ENCODE data around the gene MR1. TPM values are rescaled to one million over a fixed set of nuclear protein-coding genes. Genes with fewer than 3 reads are reported as not detected.

MR1 gene
- total and polyA plus RNA-seq, 5 donors from 2014 or later, result 30.5 to 48.7 (median 43.8) TPM

DNA sequence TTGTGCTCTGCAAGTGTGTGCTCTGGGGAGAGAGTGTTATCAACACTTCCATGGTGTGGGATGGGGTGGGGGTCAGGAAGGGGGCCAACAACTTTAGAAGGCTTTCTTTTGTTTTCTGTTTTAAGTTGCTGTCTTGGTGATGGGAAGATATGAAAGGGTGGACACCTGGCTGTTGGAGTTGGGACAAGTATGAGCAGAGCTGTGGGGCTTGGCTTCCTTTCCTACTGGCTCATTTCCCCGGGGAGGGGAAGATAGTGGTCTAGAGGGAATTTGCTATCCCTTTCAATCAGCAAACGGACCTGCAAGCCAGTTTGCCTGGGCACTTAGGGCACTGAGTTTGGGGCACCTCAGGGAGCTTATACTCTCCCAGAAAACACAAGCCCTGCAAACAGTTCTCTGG, 73.9 kb downstream of the MR1 start:
- Mint-ChIP-seq H3K27ac (no peak overlapping the region), H3K4me3 (peak overlapping the region in 2 of 4 donors; percentile 53 to 74), H3K36me3 (no peaks in the 10 kb centered on the region), H3K4me1 (peaks cover 4 to 29% (median 24%) of the 10 kb centered on the region in 4 donors), H3K27me3 (peaks cover 37% of the 10 kb centered on the region), H3K9me3 (peaks cover 0 to 2% (median 0%) of the 10 kb centered on the region in 7 donors)
- Histone ChIP-seq H3K36me3 (ENCODE audit: control insufficient read depth, insufficient read depth, low read length) (no peaks in the 10 kb centered on the region), H3K27me3 (ENCODE audit: control insufficient read depth, insufficient read depth, low read length) (peaks cover 2% of the 10 kb centered on the region), H3K4me1 (ENCODE audit: control insufficient read depth, insufficient read depth, low read length, poor library complexity, severe bottlenecking) (peaks cover 22% of the 10 kb centered on the region), H3K27ac (ENCODE audit: insufficient read depth, low read length, poor library complexity, severe bottlenecking) (no peak overlapping the region), H3K4me3 (ENCODE audit: low read depth, low read length) (no peak overlapping the region), H3K9me3 (ENCODE audit: control insufficient read depth in 2 of 2, low read length in 2 of 2) (no peaks in the 10 kb centered on the region)
- ATAC-seq (ENCODE audit: low read depth in 2 of 2), result no peak
- DNase-seq, result no peak

DNA sequence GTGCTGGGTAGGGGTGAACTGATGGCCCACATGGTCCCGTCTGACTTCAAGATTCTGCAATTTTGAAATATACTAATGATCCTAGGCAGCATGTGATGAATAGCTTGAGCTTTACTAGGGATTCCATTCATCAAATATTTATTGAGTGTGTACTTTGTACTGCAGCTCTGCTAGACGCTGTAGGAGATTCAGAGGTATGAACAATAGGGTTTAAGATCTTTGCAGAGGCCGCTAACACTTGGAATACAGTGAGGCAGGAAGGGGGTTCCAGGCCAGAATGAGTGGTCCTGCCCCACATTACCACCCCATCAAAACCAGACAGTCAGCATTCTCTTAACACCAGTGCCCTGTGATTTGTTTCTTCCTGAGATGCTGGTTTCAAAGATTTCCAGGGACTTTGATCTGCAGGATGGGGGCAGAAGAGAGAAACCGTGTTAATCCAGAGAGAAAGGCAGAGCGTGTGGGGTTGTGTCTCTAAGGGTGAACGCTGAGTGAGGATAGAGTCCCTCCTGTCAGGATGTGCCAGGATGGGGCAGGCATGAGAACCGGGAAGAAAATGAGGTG, 74.6 kb downstream of the MR1 start:
- Mint-ChIP-seq H3K36me3 (no peaks in the 10 kb centered on the region), H3K9me3 (peaks cover 0 to 2% (median 0%) of the 10 kb centered on the region in 7 donors), H3K27ac (no peak overlapping the region), H3K27me3 (peaks cover 37% of the 10 kb centered on the region), H3K4me3 (peak overlapping the region in 1 of 4 donors; percentile 42), H3K4me1 (peaks cover 4 to 24% (median 19%) of the 10 kb centered on the region in 4 donors)
- DNase-seq (no peak), ATAC-seq (ENCODE audit: low read depth in 2 of 2) (no peak)
- H3K4me1 ChIP-seq (ENCODE audit: control insufficient read depth, insufficient read depth, low read length, poor library complexity, severe bottlenecking), result peaks cover 22% of the 10 kb centered on the region
- H3K4me3 ChIP-seq (ENCODE audit: low read depth, low read length), result no peak overlapping the region
- H3K36me3 ChIP-seq (ENCODE audit: control insufficient read depth, insufficient read depth, low read length), result no peaks in the 10 kb centered on the region
- H3K27ac ChIP-seq (ENCODE audit: insufficient read depth, low read length, poor library complexity, severe bottlenecking), result no peak overlapping the region
- peaks cover 2% of the 10 kb centered on the region for H3K27me3 ChIP-seq (ENCODE audit: control insufficient read depth, insufficient read depth, low read length)
- H3K9me3 ChIP-seq (ENCODE audit: control insufficient read depth in 2 of 2, low read length in 2 of 2), result no peaks in the 10 kb centered on the region

DNA sequence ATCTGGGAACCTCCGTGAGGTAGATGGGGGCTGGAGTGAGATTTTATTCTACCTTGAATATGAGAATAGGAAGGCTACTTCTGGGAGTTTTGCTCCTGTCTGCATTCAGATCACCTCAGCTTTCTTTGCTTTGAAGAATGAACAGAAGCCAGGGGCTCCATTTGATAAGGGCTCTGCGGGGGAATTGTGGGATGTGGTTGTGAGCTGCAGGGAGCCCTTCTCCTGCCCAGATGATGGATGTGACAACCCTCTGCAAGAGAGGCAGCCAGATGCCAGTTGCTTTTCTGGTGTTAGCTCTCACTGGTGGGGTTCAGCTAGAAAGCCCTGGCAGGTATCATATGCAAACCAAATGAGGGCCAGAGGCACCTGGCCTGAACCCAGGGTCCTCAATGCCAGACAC, 76.2 kb downstream of the MR1 start:
- Histone ChIP-seq H3K27ac (ENCODE audit: insufficient read depth, low read length, poor library complexity, severe bottlenecking) (no peak overlapping the region), H3K27me3 (ENCODE audit: control insufficient read depth, insufficient read depth, low read length) (peaks cover 2% of the 10 kb centered on the region), H3K4me1 (ENCODE audit: control insufficient read depth, insufficient read depth, low read length, poor library complexity, severe bottlenecking) (peaks cover 9% of the 10 kb centered on the region), H3K36me3 (ENCODE audit: control insufficient read depth, insufficient read depth, low read length) (no peaks in the 10 kb centered on the region), H3K4me3 (ENCODE audit: low read depth, low read length) (no peak overlapping the region), H3K9me3 (ENCODE audit: control insufficient read depth in 2 of 2, low read length in 2 of 2) (no peaks in the 10 kb centered on the region)
- Mint-ChIP-seq H3K27me3 (peaks cover 30% of the 10 kb centered on the region), H3K4me1 (peaks cover 4 to 11% (median 8%) of the 10 kb centered on the region in 4 donors), H3K9me3 (peaks cover 0 to 2% (median 0%) of the 10 kb centered on the region in 7 donors), H3K27ac (peak overlapping the region in 1 of 3 donors; percentile 27), H3K36me3 (no peaks in the 10 kb centered on the region), H3K4me3 (no peak overlapping the region)
- no peak for ATAC-seq (ENCODE audit: low read depth in 2 of 2)
- DNase-seq, result no peak

Other genes starting within 250 kb of the MR1 start
- gene KIAA1614, start 121.1 kb upstream of the MR1 start, total RNA-seq, result 0.20 TPM
- under 1 TPM in 2 of 4 donors, not detected in 2; 0.02 to 0.05 TPM for gene KIAA1614, start 121.1 kb upstream of the MR1 start, polyA plus RNA-seq
- gene STX6, start 11.1 kb upstream of the MR1 start, total RNA-seq, result 15.5 TPM
- 10 to 100 TPM; 10.6 to 11.5 (median 11.3) TPM for gene STX6, start 11.1 kb upstream of the MR1 start, polyA plus RNA-seq
- gene IER5, start 54.7 kb downstream of the MR1 start, total RNA-seq, result 81.8 TPM
- gene IER5, start 54.7 kb downstream of the MR1 start, polyA plus RNA-seq, result 10 to 100 TPM in 1 of 4 donors, 1 to 10 TPM in 3; 6.5 to 14.2 (median 7.7) TPM